Measurements from ENCODE around the gene RAB3B. TPM values are rescaled to one million over a fixed set of nuclear protein-coding genes. Genes with fewer than 3 reads are reported as not detected.

Gene RAB3B
- total RNA-seq, 1 donor from 2014 or later: 20.4 TPM

- H3K4me2 ChIP-seq: no peak overlapping the region
- H3K36me3 ChIP-seq: no peaks in the 10 kb centered on the region
- no peaks in the 10 kb centered on the region for H4K20me1 ChIP-seq (ENCODE audit: low read depth)
- Mint-ChIP-seq H3K4me3 (no peak overlapping the region), H3K27me3 (ENCODE audit: insufficient read depth, low read depth) (peaks cover 3% of the 10 kb centered on the region), H3K9me3 (no peaks in the 10 kb centered on the region), H3K36me3 (peaks cover 6% of the 10 kb centered on the region), H3K4me1 (peaks cover 6% of the 10 kb centered on the region), H3K27ac (no peak overlapping the region)
- H3K9me3 ChIP-seq (ENCODE audit: low read depth): no peaks in the 10 kb centered on the region
- no peaks in the 10 kb centered on the region for H3K27me3 ChIP-seq
- no peak for DNase-seq (ENCODE audit: low spot score)
- no peak for TF ChIP-seq EZH2 (IDR thresholded peaks at IDR 0.05)
- no peak for TF ChIP-seq CTCF (IDR thresholded peaks at IDR 0.05)
- TF ChIP-seq EZH2phosphoT487 (IDR thresholded peaks at IDR 0.05): no peak
- no peak overlapping the region for H3K9ac ChIP-seq
- no peaks in the 10 kb centered on the region for H3K79me2 ChIP-seq (ENCODE audit: low read depth)
- H2AFZ ChIP-seq (replicated peaks): no peak overlapping the region
- no peaks in the 10 kb centered on the region for H3F3A ChIP-seq (ENCODE audit: low read depth)
- no peak overlapping the region for H3K4me3 ChIP-seq
- H3K4me1 ChIP-seq: peaks cover 6% of the 10 kb centered on the region
- H3K27ac ChIP-seq: no peak overlapping the region
Measured at GRCh38 chr1:51928896-51929295, 61.6 kb downstream of the RAB3B start.

- Histone ChIP-seq H3K27ac (no peak overlapping the region), H3K9ac (no peak overlapping the region), H2AFZ (replicated peaks) (no peak overlapping the region), H3K9me3 (ENCODE audit: low read depth) (no peaks in the 10 kb centered on the region), H3K4me2 (no peak overlapping the region), H3K4me3 (no peak overlapping the region), H3K79me2 (ENCODE audit: low read depth) (no peaks in the 10 kb centered on the region), H3K36me3 (no peaks in the 10 kb centered on the region), H3F3A (ENCODE audit: low read depth) (no peaks in the 10 kb centered on the region), H4K20me1 (ENCODE audit: low read depth) (no peaks in the 10 kb centered on the region), H3K4me1 (peaks cover 6% of the 10 kb centered on the region), H3K27me3 (no peaks in the 10 kb centered on the region)
- Mint-ChIP-seq H3K9me3 (no peaks in the 10 kb centered on the region), H3K27me3 (ENCODE audit: insufficient read depth, low read depth) (peaks cover 6% of the 10 kb centered on the region), H3K4me3 (no peak overlapping the region), H3K4me1 (peaks cover 9% of the 10 kb centered on the region), H3K27ac (no peak overlapping the region), H3K36me3 (peaks cover 3% of the 10 kb centered on the region)
- no peak for DNase-seq (ENCODE audit: low spot score)
- TF ChIP-seq EZH2phosphoT487 (IDR thresholded peaks at IDR 0.05): no peak
- no peak for TF ChIP-seq EZH2 (IDR thresholded peaks at IDR 0.05)
- no peak for TF ChIP-seq CTCF (IDR thresholded peaks at IDR 0.05)
Measured at GRCh38 chr1:51927029-51927428, 63.5 kb downstream of the RAB3B start.

- peak; percentile 57 for TF ChIP-seq CTCF (IDR thresholded peaks at IDR 0.05)
- no peak for TF ChIP-seq EZH2phosphoT487 (IDR thresholded peaks at IDR 0.05)
- TF ChIP-seq EZH2 (IDR thresholded peaks at IDR 0.05): no peak
- Histone ChIP-seq H4K20me1 (ENCODE audit: low read depth) (no peaks in the 10 kb centered on the region), H3K4me2 (no peak overlapping the region), H3K9me3 (ENCODE audit: low read depth) (no peaks in the 10 kb centered on the region), H3K4me1 (peaks cover 8% of the 10 kb centered on the region), H3K9ac (no peak overlapping the region), H2AFZ (replicated peaks) (no peak overlapping the region), H3K4me3 (no peak overlapping the region), H3K36me3 (no peaks in the 10 kb centered on the region), H3K79me2 (ENCODE audit: low read depth) (no peaks in the 10 kb centered on the region), H3K27me3 (no peaks in the 10 kb centered on the region), H3F3A (ENCODE audit: low read depth) (no peaks in the 10 kb centered on the region), H3K27ac (no peak overlapping the region)
- Mint-ChIP-seq H3K4me3 (no peak overlapping the region), H3K4me1 (peaks cover 12% of the 10 kb centered on the region), H3K9me3 (no peaks in the 10 kb centered on the region), H3K36me3 (peaks cover 2% of the 10 kb centered on the region), H3K27me3 (ENCODE audit: insufficient read depth, low read depth) (peaks cover 11% of the 10 kb centered on the region), H3K27ac (no peak overlapping the region)
- peak; percentile 61 for DNase-seq (ENCODE audit: low spot score)
Measured at GRCh38 chr1:51926171-51926812, 64.2 kb downstream of the RAB3B start.
